ENCODE measurements around the gene CELA3B. TPM values are rescaled to one million over a fixed set of nuclear protein-coding genes. Genes with fewer than 3 reads are reported as not detected.
"Not testable (repeated sequence)": the region's sequence is repeated elsewhere in the genome, so short reads cannot be mapped to it uniquely, and the experiment has no call there.

Gene CELA3B
- total RNA-seq, 1 donor from 2014 or later = not detected

DNA sequence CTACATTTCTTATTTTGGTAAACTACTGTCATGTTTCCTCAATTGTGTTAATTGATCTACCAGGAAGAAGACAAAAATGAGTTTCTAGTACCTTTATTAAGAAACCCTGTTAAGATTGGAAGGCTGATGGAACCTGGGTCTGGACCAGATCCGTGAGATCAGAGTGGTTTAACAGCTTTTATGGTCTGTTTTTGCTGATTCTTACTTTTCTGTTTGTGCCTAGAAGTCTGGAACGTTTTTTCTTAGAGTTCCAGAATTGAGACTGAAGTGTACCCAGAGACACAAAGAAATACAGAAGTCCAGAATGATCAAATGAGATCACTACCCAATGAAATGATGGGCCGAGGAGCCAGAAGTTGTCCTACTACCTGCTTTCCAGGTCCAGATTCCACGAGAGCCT, 53.2 kb downstream of the CELA3B start:
- TF ChIP-seq, protein P1, sequence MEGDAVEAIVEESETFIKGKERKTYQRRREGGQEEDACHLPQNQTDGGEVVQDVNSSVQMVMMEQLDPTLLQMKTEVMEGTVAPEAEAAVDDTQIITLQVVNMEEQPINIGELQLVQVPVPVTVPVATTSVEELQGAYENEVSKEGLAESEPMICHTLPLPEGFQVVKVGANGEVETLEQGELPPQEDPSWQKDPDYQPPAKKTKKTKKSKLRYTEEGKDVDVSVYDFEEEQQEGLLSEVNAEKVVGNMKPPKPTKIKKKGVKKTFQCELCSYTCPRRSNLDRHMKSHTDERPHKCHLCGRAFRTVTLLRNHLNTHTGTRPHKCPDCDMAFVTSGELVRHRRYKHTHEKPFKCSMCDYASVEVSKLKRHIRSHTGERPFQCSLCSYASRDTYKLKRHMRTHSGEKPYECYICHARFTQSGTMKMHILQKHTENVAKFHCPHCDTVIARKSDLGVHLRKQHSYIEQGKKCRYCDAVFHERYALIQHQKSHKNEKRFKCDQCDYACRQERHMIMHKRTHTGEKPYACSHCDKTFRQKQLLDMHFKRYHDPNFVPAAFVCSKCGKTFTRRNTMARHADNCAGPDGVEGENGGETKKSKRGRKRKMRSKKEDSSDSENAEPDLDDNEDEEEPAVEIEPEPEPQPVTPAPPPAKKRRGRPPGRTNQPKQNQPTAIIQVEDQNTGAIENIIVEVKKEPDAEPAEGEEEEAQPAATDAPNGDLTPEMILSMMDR (IDR thresholded peaks at IDR 0.05; ENCODE audit: insufficient read depth, low read length, severe bottlenecking) = no peak
- Histone ChIP-seq H3K36me3 (ENCODE audit: control insufficient read depth, insufficient read depth, low read length) (no peaks in the 10 kb centered on the region), H3K4me3 (ENCODE audit: low read depth, low read length) (no peak overlapping the region), H3K27me3 (ENCODE audit: control insufficient read depth, insufficient read depth, low read length) (no peaks in the 10 kb centered on the region)
- no peak for DNase-seq (ENCODE audit: low read depth)
- FAIRE-seq = no peak

DNA sequence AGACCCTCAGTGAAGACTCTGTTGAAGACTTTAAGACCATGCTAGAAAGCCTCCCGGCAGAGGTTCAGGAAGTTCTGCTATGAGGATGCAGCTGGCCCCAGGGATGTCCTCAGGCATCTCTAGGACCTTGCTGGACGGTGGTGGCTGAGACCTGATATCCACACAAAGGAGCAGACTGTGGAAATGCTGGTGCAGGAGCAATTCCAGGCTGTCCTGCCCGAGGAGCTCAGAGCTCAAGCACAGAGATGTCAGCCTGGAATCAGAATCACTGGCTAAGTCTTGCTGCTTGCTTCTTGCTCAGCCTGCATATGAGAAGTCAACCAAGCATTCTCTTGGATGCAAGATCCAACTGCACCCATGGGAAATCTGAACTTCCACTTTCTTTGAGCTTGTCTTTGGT, 53.7 kb downstream of the CELA3B start:
- TF ChIP-seq, protein P1 (IDR thresholded peaks at IDR 0.05; ENCODE audit: insufficient read depth, low read length, severe bottlenecking) = no peak
- no peaks in the 10 kb centered on the region for H3K36me3 ChIP-seq (ENCODE audit: control insufficient read depth, insufficient read depth, low read length)
- no peak for FAIRE-seq

DNA sequence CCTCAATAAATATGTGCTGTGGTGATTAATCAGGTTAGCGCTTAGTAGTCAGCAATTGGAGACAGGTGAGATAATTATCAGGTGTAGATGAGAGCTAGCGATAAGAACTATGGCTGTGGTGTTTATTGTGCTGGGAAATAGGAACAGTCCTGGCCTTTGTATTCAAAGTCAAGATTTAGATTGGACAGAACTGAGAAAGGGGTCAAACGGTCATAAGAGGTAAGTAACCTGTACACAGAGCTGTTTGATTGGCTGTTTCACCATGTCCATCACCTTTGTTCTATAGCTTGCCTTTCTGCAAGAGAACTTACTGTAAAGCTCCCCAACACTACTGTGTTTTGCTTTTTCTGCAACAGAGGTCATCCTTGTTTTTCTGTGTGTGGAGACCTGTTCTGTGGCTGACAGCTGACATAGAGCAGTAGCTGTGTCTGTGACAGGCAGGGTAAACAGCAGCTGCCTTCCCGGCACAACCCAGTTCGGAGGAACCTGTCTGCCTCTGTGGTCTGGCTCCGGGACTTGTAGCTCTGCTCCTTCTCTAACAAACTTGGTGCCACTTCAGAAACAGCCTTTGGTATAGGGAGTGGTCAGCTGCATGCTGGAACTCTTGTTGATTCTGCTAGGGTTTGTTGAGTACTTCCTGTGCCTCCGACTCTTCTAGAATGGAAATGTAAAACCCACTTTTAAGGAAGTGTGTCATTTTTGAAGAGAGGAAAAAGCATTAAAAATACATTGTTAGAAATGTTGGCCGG, 54.6 kb downstream of the CELA3B start:
- TF ChIP-seq, protein P1 (IDR thresholded peaks at IDR 0.05; ENCODE audit: insufficient read depth, low read length, severe bottlenecking) = no peak
- Histone ChIP-seq H3K27me3 (ENCODE audit: control insufficient read depth, insufficient read depth, low read length) (no peaks in the 10 kb centered on the region), H3K4me3 (ENCODE audit: low read depth, low read length) (no peak overlapping the region), H3K36me3 (ENCODE audit: control insufficient read depth, insufficient read depth, low read length) (no peaks in the 10 kb centered on the region)
- DNase-seq (ENCODE audit: low read depth) (no peak), FAIRE-seq (no peak)

More for the DNA sequence above, 53.7 kb downstream of the CELA3B start:
- Histone ChIP-seq H3K27me3 (ENCODE audit: control insufficient read depth, insufficient read depth, low read length) (no peaks in the 10 kb centered on the region), H3K4me3 (ENCODE audit: low read depth, low read length) (no peak overlapping the region)
- DNase-seq (ENCODE audit: low read depth) = no peak

DNA sequence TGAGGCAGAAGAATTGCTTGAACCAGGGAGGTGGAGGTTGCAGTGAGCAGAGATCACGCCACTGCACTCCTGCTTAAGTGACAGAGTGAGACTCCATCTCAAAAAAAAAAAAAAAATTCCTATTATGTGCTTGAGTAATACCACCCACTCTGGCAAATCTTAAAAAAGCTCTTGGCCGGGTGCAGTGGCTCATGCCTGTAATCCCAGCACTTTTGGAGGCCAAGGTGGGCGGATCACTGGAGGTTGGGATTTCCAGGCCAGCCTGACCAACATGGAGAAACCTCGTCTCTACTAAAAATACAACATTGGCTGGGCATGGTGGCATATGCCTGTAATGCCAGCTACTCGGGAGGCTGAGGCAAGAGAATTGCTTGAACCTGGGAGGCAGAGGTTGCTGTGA, 58.0 kb downstream of the CELA3B start:
- not testable (repeated sequence) for FAIRE-seq; H3K36me3 ChIP-seq (ENCODE audit: control insufficient read depth, insufficient read depth, low read length); H3K4me3 ChIP-seq (ENCODE audit: low read depth, low read length); DNase-seq (ENCODE audit: low read depth); H3K27me3 ChIP-seq (ENCODE audit: control insufficient read depth, insufficient read depth, low read length)

DNA sequence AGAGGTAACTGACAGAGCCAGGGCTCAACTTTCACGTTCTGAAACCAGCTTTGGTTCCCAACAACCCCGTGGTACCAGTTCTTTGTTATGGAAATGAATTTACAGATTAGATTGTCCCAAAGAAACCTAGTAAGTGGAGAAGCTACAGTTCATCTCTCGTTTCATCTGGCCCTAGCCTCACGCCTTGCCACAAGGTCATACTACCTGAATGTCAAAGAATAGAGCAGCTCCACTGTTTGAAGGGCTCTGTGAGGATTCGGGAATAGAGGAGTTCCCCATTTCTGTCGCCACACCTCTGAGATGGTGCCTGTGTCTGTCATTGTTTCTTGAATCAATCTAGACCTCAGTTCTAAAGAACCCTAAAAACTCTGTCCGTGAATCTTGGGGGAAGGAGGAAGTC, 60.7 kb downstream of the CELA3B start:
- TF ChIP-seq, protein P1 (IDR thresholded peaks at IDR 0.05; ENCODE audit: insufficient read depth, low read length, severe bottlenecking) = no peak
- no peaks in the 10 kb centered on the region for H3K36me3 ChIP-seq (ENCODE audit: control insufficient read depth, insufficient read depth, low read length)
- H3K27me3 ChIP-seq (ENCODE audit: control insufficient read depth, insufficient read depth, low read length) = no peaks in the 10 kb centered on the region
- H3K4me3 ChIP-seq (ENCODE audit: low read depth, low read length) = no peak overlapping the region
- DNase-seq (ENCODE audit: low read depth) (no peak), FAIRE-seq (no peak)

DNA sequence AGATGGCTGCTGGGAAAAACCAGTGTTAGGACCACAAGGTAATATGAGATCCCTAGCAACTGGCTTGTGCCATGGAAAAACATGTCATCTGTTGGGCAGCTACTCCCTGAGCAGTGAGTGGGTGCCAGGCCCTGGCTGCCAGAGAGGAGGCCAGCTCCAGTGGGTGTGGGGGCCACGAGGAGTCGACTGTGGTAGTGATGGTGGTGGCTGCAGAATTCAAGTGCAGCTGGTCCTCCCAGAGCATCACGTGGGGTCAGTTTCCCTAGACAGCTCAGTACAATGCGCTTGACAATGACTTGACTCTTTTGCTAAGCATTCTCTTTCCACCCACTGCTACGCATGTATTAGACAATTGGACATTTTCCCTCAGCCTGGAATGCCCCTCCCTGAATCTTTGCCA, 61.2 kb downstream of the CELA3B start:
- H3K36me3 ChIP-seq (ENCODE audit: control insufficient read depth, insufficient read depth, low read length) = no peaks in the 10 kb centered on the region
- FAIRE-seq = no peak
- TF ChIP-seq, protein P1 (IDR thresholded peaks at IDR 0.05; ENCODE audit: insufficient read depth, low read length, severe bottlenecking) = no peak

More for the DNA sequence above, 61.2 kb downstream of the CELA3B start:
- no peak for DNase-seq (ENCODE audit: low read depth)
- H3K27me3 ChIP-seq (ENCODE audit: control insufficient read depth, insufficient read depth, low read length) = no peaks in the 10 kb centered on the region
- no peak overlapping the region for H3K4me3 ChIP-seq (ENCODE audit: low read depth, low read length)

Other genes with a start within 250 kb of the CELA3B start
- gene USP48, start 193.9 kb upstream of the CELA3B start, total RNA-seq = 23.4 and 29.6 TPM in 2 replicates
- under 0.01 TPM in 1 of 2 replicates, not detected in the other for gene LDLRAD2, start 164.8 kb upstream of the CELA3B start, total RNA-seq
- gene HSPG2, start 39.7 kb upstream of the CELA3B start, total RNA-seq = 28.7 and 36.1 TPM in 2 replicates
- not detected in 2 replicates for gene CELA3A, start 24.6 kb downstream of the CELA3B start, total RNA-seq
- 408 and 613 TPM in 2 replicates for gene CDC42, start 75.7 kb downstream of the CELA3B start, total RNA-seq
- 1.1 and 22.1 TPM in 2 replicates for gene WNT4, start 166.1 kb downstream of the CELA3B start, total RNA-seq